ENCODE results near the gene TRAP1. TPM values are rescaled to one million over a fixed set of nuclear protein-coding genes. Genes with fewer than 3 reads are reported as not detected.

Gene TRAP1
- total RNA-seq, 1 experiment from 2014 or later = 219 TPM

DNA sequence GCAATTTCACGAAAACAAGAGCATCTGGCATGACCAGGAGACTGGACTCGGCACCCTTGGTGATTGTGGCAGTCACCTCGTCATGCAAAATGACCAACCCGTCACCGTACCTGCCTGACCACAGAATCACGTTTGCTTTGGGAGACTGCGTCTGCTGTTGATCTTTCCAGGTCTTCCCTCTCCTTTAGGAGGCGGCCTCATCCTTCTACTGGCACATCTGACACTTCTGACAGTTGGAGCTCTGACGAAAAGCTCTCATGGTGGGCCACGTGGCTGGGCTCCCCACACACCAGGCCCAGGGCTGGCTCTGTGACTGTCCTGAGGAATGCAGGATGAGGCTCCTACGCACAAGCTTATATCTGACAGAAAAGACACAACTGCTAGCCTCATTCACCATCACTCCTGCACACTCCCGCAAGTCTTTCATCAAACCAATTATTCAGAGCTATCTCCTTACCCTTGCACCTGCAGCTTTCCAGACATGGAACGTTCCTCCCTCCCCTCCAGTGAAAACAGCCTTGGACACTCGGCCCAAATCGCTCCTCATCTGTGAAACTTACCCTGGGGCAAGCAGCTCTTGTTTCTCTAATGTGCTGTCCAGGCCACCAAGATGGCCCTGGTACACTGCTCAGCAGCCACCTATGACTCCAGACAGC is 3.6 kb downstream of the TRAP1 start:
- no peaks in the 10 kb centered on the region for H3K27me3 ChIP-seq (ENCODE audit: control insufficient read depth, insufficient read depth, low read length)
- DNase-seq = no peak
- H3K4me3 ChIP-seq (ENCODE audit: insufficient read depth, low read depth, low read length) = no peak overlapping the region

DNA sequence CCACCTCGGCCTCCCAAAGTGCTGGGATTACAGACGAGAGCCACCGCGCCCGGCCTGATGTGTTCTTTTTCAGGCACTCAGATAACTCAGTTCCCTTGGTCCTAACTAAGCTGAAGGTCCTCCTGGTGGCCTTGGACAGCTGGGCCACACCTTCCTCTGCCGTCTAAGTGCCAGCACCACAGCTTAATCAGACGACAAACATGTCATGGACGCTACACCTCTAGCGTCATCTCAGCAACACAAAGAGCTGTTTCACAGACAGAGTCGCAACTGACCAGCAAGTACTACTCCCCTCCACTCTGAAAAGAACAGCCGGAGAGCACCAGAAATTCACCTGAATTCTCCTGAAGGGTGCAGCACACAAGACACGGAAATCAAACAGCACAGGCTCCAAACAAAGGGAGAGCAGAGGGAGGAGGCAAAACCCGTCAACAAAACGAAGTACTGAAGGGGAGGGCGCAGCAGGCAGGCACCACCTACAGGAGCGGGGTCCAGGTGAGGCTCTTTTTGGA is 4.4 kb downstream of the TRAP1 start:
- Histone ChIP-seq H3K27me3 (ENCODE audit: control insufficient read depth, insufficient read depth, low read length) (no peaks in the 10 kb centered on the region), H3K36me3 (replicated peaks; ENCODE audit: control insufficient read depth, insufficient read depth, low read length) (peaks cover 2% of the 10 kb centered on the region), H3K4me3 (ENCODE audit: insufficient read depth, low read depth, low read length) (no peak overlapping the region)
- no peak for DNase-seq

More for the DNA sequence above, 3.6 kb downstream of the TRAP1 start:
- H3K36me3 ChIP-seq (replicated peaks; ENCODE audit: control insufficient read depth, insufficient read depth, low read length) = peaks cover 2% of the 10 kb centered on the region

- Histone ChIP-seq H3K4me3 (ENCODE audit: insufficient read depth, low read depth, low read length) (no peak overlapping the region), H3K27me3 (ENCODE audit: control insufficient read depth, insufficient read depth, low read length) (no peaks in the 10 kb centered on the region), H3K36me3 (replicated peaks; ENCODE audit: control insufficient read depth, insufficient read depth, low read length) (no peaks in the 10 kb centered on the region; the same call in none of the 2 replicates)
- no peak for DNase-seq
Observed at GRCh38 chr16:3706253-3707012, 10.9 kb downstream of the TRAP1 start.

DNA sequence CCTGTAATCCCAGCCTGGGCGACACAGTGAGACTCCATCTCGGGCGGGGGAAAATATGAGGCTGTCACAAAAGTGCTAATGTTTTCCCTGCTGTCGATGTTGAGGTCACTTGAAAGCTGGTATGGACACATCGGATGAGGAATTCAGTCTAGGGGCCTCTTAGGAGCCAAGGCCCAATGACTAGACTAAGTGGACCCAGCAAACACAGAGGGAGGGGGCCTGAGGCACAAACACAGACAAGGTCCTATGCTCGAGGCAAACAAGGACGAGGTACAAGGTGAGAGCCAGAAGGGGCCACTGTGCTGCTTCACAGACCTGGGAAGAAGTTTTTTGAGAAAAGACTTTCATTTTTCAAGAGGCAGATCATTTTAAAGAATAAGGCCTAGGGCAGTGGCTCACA is 15.2 kb downstream of the TRAP1 start:
- no peak overlapping the region for H3K4me3 ChIP-seq (ENCODE audit: insufficient read depth, low read depth, low read length)
- H3K27me3 ChIP-seq (ENCODE audit: control insufficient read depth, insufficient read depth, low read length) = no peaks in the 10 kb centered on the region
- H3K36me3 ChIP-seq (replicated peaks; ENCODE audit: control insufficient read depth, insufficient read depth, low read length) = no peaks in the 10 kb centered on the region; the same call in none of the 2 replicates
- no peak for DNase-seq

GRCh38 chr16:3701531-3701930 is 15.8 kb downstream of the TRAP1 start:
- Histone ChIP-seq H3K27me3 (ENCODE audit: control insufficient read depth, insufficient read depth, low read length) (no peaks in the 10 kb centered on the region), H3K4me3 (ENCODE audit: insufficient read depth, low read depth, low read length) (no peak overlapping the region), H3K36me3 (replicated peaks; ENCODE audit: control insufficient read depth, insufficient read depth, low read length) (no peaks in the 10 kb centered on the region; the same call in none of the 2 replicates)
- DNase-seq = no peak

DNA sequence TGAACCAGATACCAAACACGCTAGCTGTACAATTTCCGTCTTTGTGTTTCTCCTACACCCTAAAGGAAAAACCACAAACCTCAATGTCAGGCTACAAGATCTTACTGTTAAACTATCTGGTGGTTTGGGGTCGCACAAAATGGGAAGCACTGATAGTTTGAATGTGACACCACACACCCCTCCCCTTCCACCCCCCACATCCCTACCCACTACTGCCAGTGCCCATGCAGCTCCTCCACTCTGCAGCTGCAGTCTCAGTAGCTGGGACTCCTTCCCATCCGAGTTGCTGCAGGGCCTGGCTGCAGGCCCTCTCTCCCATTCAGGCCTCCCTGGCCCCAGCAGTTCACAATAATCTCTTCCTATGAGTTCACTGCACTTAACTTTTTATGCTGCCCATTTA is 18.4 kb downstream of the TRAP1 start:
- H3K4me3 ChIP-seq (ENCODE audit: insufficient read depth, low read depth, low read length) = no peak overlapping the region
- no peak for DNase-seq
- H3K36me3 ChIP-seq (replicated peaks; ENCODE audit: control insufficient read depth, insufficient read depth, low read length) = no peaks in the 10 kb centered on the region; the same call in none of the 2 replicates
- H3K27me3 ChIP-seq (ENCODE audit: control insufficient read depth, insufficient read depth, low read length) = no peaks in the 10 kb centered on the region

GRCh38 chr16:3696425-3697218 is 20.7 kb downstream of the TRAP1 start:
- no peaks in the 10 kb centered on the region for H3K27me3 ChIP-seq (ENCODE audit: control insufficient read depth, insufficient read depth, low read length)
- no peaks in the 10 kb centered on the region for H3K36me3 ChIP-seq (replicated peaks; ENCODE audit: control insufficient read depth, insufficient read depth, low read length)
- DNase-seq = no peak
- H3K4me3 ChIP-seq (ENCODE audit: insufficient read depth, low read depth, low read length) = no peak overlapping the region

- no peaks in the 10 kb centered on the region for H3K27me3 ChIP-seq (ENCODE audit: control insufficient read depth, insufficient read depth, low read length)
- H3K4me3 ChIP-seq (ENCODE audit: insufficient read depth, low read depth, low read length) = no peak overlapping the region
- no peak for DNase-seq
- no peaks in the 10 kb centered on the region for H3K36me3 ChIP-seq (replicated peaks; ENCODE audit: control insufficient read depth, insufficient read depth, low read length)
Observed at GRCh38 chr16:3695610-3696369, 21.5 kb downstream of the TRAP1 start.

DNA sequence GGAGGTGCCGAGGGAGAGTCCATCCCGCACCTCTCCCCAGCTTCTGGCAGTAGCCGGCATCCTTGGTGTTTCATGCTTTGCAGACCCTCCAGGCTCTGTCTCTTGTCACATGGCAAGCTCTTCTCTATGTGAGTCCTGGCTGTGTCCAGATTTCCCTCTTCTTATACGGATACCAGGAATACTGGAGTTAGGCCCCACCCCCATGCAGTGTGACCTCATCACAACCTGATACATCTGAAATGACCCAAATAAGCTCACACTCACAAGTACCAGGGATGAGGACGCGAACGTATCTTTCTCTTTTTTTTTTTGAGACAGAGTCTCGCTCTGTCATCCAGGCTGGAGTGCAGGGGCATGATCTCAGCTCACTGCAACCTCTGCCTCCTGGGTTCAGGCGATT is 23.3 kb downstream of the TRAP1 start:
- Histone ChIP-seq H3K36me3 (replicated peaks; ENCODE audit: control insufficient read depth, insufficient read depth, low read length) (no peaks in the 10 kb centered on the region; the same call in 1 of the 2 replicates), H3K27me3 (ENCODE audit: control insufficient read depth, insufficient read depth, low read length) (no peaks in the 10 kb centered on the region), H3K4me3 (ENCODE audit: insufficient read depth, low read depth, low read length) (no peak overlapping the region)
- no peak for DNase-seq

DNA sequence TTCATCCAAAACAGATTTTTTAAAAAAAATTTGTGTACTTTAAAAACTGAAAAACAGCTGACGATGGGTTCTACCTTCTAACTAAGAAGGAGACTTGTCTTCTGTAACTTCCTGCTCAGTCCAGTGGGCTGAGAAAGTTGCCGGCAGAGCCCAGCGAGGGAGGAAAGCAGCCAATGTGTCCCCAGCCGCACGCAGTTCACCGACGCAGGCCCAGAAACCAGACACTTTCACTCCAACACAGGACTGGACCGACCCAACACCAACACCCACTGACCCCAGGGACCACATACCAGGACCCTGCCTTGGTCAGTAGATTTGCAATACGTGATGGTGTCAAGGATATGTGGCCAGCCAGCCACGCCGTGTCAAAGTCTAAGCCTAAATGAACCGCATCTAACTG is 25.6 kb downstream of the TRAP1 start:
- H3K4me3 ChIP-seq (ENCODE audit: insufficient read depth, low read depth, low read length) = no peak overlapping the region
- H3K36me3 ChIP-seq (replicated peaks; ENCODE audit: control insufficient read depth, insufficient read depth, low read length) = peaks cover 11% of the 10 kb centered on the region
- H3K27me3 ChIP-seq (ENCODE audit: control insufficient read depth, insufficient read depth, low read length) = no peaks in the 10 kb centered on the region
- DNase-seq = no peak

DNA sequence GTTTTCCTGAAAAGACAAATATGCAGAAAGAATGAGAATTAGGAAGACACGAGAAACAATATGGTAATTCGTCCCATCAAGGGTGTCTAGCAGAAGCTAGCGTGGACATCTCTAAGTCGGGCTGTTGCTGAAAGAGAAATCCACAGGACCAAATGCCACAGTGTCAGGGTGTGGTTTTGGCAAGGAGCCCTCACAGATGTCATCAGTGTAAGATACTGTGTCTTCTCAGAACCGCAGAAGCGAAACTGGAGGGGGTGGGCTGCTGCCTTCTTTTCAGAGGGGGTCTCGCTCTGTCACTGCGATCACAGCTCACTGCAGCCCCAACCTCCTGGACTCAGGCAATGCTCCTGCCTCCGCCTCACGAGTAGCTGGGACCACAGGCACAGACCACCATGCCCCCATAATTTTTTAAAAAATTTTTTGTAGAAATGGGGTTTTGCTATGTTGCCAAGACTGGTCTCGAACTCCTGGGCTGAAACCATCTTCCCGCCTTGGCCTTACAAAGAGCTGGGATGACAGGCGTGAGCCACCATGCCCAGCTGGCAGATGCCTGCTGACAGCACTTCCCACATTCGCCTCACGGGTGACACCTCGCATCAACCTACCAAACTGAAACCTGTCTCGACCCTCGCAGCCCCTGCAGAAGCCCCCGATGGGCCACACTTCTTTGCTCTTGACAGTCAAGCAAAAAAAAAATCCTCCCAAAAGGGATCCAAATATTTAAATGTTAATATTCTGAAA is 26.2 kb downstream of the TRAP1 start:
- no peaks in the 10 kb centered on the region for H3K27me3 ChIP-seq (ENCODE audit: control insufficient read depth, insufficient read depth, low read length)
- no peak overlapping the region for H3K4me3 ChIP-seq (ENCODE audit: insufficient read depth, low read depth, low read length)
- no peak for DNase-seq
- H3K36me3 ChIP-seq (replicated peaks; ENCODE audit: control insufficient read depth, insufficient read depth, low read length) = peaks cover 12% of the 10 kb centered on the region

- peaks cover 18% of the 10 kb centered on the region for H3K36me3 ChIP-seq (replicated peaks; ENCODE audit: control insufficient read depth, insufficient read depth, low read length)
- H3K4me3 ChIP-seq (ENCODE audit: insufficient read depth, low read depth, low read length) = no peak overlapping the region
- peak; percentile 93 for DNase-seq
- H3K27me3 ChIP-seq (ENCODE audit: control insufficient read depth, insufficient read depth, low read length) = no peaks in the 10 kb centered on the region
Observed at GRCh38 chr16:3690470-3690928, 26.8 kb downstream of the TRAP1 start.

- no peak for DNase-seq
- peaks cover 24% of the 10 kb centered on the region for H3K36me3 ChIP-seq (replicated peaks; ENCODE audit: control insufficient read depth, insufficient read depth, low read length)
- no peak overlapping the region for H3K4me3 ChIP-seq (ENCODE audit: insufficient read depth, low read depth, low read length)
- no peaks in the 10 kb centered on the region for H3K27me3 ChIP-seq (ENCODE audit: control insufficient read depth, insufficient read depth, low read length)
Observed at GRCh38 chr16:3689731-3690130, 27.6 kb downstream of the TRAP1 start.
